GM20431 (cell line): ENCODE results near the gene C2orf68.
"Not testable (repeated sequence)": the region's sequence is repeated elsewhere in the genome, so short reads cannot be mapped to it uniquely, and the experiment has no call there.

Experiments
- in situ Hi-C: fragments of 300-500 bp; cut with MseI, MboI; formaldehyde crosslinking; loops from one replicate; pipeline ENCODE4 v1.15.0; 2020; ENCODE audit warnings: low sequenced_read_pairs; ENCODE audit not compliant: unreplicated experiment

Gene C2orf68

DNA sequence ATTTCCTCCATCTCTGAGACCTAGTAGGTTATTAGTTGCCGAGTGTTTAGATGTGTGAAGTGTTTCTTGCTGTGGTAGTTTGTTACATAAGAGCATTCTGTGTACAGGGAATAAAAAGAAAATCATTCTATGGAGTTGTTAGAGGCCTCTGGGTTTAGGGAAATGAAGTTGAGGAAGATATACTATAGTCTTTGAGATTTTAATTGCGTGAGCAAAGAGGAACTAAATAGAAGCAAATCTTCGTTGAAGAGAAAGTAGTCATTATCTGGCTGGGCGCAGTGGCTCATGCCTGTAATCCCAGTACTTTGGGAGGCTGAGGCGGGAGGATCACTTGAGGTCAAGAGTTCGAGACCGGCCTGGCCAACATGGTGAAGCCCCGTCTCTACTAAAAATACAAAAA, 23.1 kb upstream of the C2orf68 start:
- in situ Hi-C loops = no loop called here

DNA sequence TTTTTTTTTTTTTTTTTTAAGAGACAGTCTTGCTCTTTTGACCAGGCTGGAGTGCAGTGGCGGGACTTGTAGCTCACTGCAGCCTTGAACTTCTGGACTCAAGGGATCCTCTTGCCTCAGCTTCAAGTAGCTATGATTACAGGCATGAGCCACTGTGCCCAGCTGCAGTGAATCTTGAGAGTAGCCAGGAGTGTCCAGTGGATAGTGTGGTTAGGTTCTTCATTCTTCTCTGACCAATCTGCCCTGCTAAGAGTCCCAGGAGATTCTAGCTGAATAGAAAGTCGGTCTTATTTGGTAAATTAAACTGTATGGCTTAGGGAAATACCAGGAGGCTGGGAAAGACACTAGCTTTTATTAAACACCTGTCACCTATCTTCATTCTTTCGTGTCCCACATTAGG, 19.4 kb upstream of the C2orf68 start:
- in situ Hi-C loops = no loop called here

GRCh38 chr2:85628658-85629057, 16.8 kb upstream of the C2orf68 start:
- in situ Hi-C loops = no loop called here

DNA sequence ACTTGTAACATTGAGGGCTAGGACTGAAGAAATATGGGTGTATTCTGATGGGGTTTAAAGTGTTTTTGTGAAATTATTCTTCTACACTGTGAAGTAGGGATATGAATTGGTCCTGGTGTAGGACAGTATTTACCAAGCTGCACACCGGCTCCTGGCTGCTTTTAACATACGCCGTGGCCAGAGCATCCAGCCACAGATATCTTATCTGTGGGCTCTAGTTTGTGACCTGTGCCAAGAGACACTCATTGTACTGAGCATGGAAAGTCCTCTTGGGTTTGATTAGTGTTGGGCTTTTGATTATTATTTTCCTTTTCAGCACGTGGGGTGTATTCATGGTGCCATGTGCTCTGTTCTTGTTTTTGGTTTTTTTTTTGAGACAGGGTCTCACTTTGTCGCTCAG, 12.1 kb upstream of the C2orf68 start:
- in situ Hi-C loops = no loop called here

- in situ Hi-C loops = no loop called here
These were observed 9.5 kb upstream of the C2orf68 start for GRCh38 chr2:85621338-85621737.

DNA sequence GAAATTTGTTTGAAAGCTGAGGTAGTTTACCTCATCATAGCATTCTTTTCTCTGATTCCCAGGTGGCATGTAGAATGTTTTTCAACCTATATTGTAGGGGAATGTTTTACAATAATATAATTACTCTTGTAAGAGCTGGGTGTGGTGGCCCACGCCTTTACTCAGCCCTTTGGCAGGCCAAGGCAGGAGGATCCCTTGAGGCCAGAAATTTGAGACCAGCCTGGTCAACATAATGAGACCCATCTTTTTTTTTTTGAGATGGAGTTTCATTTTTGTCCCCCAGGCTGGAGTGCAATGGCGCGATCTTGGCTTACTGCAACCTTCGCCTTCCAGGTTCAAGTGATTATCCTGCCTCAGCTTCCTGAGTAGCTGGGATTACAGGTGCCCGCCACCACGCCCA, 7.8 kb upstream of the C2orf68 start:
- in situ Hi-C loops = no loop called here

- in situ Hi-C loops = not testable (repeated sequence)
These were observed 5.9 kb upstream of the C2orf68 start for GRCh38 chr2:85617723-85618122.

DNA sequence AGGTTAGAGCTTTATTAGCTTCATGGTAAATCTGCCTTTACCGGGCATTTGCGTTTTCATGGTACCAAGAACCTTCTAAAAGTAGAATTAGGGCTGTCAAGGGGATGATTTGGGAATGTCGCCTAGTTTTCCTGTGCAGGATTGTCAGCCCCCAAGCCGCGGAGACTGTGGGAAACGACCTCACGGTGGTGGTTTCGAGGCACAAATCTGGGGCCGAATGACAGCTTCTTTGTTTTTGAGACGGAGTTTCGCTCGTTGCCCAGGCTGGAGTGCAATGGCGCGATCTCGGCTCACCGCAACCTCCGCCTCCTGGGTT, 3.5 kb upstream of the C2orf68 start:
- in situ Hi-C loops = no loop called here

DNA sequence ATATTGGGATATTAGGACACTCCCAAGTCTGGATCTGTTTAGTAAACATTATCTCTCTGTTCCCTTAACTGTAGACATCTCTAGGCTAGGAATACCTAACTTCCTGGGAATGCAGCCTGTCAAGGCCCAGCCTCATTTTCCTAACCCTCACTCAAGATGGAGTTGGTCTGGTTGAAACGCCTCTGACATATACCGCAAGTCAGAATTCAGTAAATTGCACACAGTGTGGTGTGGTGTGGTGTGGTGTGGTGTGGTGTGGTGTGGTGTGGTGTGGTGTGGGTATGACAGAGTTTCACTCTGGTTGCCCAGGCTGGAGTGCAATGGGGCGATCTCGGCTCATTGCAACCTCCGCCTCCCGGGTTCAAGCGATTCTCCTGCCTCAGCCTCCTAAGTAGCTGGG, 2.9 kb upstream of the C2orf68 start:
- in situ Hi-C loops = not testable (repeated sequence)

DNA sequence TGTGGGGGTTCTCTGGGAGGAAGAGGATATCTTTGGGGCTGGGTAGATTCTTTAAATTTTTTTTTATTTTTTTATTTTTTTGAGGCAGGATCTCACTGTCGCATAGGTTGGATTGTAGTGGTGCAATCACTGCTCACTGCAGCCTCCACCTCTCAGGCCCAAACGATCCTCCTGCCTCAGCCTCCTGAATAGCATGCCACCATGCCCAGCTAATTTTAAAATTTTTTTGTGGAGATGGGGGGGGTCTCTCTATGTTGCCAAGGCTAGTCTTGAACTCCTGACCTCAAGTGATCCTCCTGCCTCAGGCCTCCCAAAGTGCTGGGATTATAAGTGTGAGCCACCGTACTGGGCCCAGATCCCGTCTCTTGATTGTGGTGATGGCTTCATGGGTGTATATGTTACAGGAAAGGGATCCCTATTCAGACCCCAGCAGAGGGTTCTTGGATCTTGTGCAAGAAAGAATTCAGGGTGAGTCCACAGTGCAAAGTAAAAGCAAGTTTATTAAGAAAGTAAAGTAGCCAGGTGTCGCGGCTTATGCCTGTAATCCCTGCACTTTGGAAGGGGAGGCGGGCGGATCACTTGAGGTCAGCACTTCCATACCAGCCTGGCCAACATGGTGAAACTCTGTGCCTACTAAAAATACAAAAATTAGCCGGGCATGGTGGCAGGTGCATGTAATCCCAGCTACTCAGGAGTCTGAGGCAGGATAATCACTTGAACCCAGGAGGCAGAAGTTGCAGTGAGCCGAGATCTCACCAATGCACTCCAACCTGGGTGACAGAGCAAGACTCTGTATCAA, 2.0 kb upstream of the C2orf68 start:
- in situ Hi-C loops = no loop called here

GRCh38 chr2:85611217-85611704, 605 bp downstream of the C2orf68 start:
- in situ Hi-C loops = no loop called here

- in situ Hi-C loops = no loop called here
These were observed 4.3 kb downstream of the C2orf68 start for GRCh38 chr2:85607268-85608215.

DNA sequence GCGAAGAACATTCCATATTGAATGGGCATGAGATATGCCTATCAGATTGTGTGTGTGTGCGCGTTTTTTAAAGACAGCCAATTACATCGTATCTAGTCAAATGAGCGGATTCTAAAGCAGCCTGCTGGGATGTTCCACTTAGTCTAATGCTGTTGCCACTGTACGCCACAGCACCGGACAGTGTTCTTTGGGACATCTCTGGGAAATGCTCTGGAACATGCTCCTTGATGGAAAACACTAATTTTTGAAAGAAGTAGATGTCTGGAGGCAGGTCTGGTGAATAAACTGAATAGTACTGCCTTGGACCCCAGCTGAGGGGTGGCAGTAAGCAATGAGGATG, 5.8 kb downstream of the C2orf68 start:
- in situ Hi-C loops = no loop called here

DNA sequence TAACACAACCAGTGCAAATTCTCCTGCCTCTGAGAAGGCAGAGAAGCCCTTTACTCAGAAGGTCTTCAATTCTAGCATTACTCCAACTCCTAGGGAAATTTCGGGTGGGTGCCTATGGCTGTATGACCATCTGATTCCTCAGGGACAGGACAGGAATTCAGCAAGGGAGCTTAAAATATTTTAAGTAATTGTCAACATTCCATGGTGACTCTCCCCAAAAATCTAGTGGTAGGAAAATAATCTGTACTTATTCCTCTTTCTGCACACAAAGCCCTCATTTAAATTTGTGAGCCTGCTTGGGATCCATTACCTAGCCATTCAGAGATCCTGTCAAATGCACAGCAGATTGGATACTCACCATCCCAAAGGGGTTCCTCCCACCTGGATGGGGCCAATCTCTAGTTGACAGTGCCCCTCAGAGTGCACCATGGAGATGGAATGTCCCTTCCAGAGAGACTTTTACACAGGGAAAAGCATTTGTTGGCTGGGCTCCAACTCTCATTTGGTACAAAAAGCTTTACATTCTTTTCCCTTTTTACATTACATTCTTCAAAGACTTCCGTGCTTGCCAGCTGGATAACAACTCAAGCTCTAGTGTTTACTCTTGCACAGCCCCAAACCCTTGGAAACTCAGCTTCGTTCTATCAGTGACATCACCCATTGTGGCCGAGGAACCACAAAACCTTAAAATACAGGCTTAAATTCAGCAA, 6.3 kb downstream of the C2orf68 start:
- in situ Hi-C loops = no loop called here

- in situ Hi-C loops = no loop called here
These were observed 7.1 kb downstream of the C2orf68 start for GRCh38 chr2:85604568-85605339.

DNA sequence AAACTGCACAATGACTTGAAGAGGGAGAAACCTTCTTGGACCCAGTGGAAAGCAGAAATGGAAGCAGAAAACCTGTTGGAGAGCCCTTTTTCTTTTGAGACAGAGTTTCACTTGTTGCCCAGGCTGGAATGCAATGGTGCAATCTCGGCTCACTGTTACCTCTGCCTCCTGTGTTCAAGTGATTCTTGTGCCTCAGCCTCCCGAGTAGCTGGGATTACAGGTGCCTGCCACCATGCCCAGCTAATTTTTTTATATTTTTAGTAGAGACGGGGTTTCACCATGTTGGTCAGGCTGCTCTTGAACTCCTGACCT, 7.8 kb downstream of the C2orf68 start:
- in situ Hi-C loops = not testable (repeated sequence)

GRCh38 chr2:85602476-85603234, 9.2 kb downstream of the C2orf68 start, which contains the start of gene TMEM150A:
TMEM150A (minus strand) TSS chr2:85602698; CDS start chr2:85601948, 750 bp downstream.
- in situ Hi-C loops = no loop called here

DNA sequence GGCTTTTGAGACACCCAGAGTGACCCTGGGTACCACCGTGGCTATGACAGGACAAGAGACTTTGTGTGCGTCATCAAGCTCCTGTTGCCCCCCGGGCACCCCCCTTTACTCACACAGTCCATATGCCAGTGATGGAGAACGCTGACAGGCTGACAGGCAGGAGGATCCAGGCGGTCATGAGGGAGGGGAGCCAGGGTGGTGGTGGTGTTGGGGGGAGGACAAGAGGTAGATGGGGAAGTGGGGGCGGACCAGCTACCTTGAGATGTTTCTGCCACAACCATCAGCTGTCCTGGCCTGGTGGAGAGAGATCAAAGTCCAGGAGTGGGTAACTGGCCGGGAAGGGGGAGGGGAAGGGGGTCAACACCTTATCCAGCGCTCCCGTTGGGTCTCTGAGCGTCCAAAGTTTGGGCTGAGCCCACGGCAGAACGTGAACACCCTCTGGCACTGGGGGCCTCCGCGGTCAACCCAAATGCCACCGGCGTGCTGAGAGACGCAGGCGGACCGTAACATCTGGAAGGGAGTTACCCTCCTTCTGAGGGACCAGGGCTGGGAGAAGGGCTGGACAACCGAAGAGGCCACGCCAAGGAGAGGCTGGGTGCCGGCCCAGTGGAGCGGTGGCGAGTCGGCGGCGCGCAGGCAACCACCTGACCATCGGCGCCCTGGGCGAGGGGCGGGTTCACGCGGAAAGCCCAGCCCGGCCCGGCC, 9.9 kb downstream of the C2orf68 start:
- in situ Hi-C loops = no loop called here
